ENCODE results near the gene ADCY3.

- no peak for TF ChIP-seq CTCF (IDR thresholded peaks at IDR 0.05)
- no peak for TF ChIP-seq POLR2A (IDR thresholded peaks at IDR 0.05)
- no peak for TF ChIP-seq EP300 (IDR thresholded peaks at IDR 0.05; ENCODE audit: low read depth)
- TF ChIP-seq POLR2AphosphoS5 (IDR thresholded peaks at IDR 0.05) = no peak
Measured at GRCh38 chr2:24943427-24944053, 23.5 kb upstream of the ADCY3 start.
